Mesendoderm (in vitro differentiated cells): ENCODE data around the gene ATP13A2.
"Not testable (repeated sequence)": the region's sequence is repeated elsewhere in the genome, so short reads cannot be mapped to it uniquely, and the experiment has no call there.

Source experiments
- DNase-seq: peaks from one replicate; pipeline ENCODE4 v3.0.0; 2013
- H2AK5ac ChIP-seq: 2 replicates; pipeline ENCODE4 v1.6.1; 2013; ENCODE audit warnings: low read length, inconsistent platforms
- H2BK120ac ChIP-seq: 2 replicates; pipeline ENCODE4 v1.6.1; 2013; ENCODE audit warnings: low read depth, mild to moderate bottlenecking, low read length, moderate library complexity, mixed read lengths
- H2BK15ac ChIP-seq: replicated peaks from 2 replicates; pipeline ENCODE4 v1.6.1; 2013; ENCODE audit warnings: low read depth, mild to moderate bottlenecking, moderate library complexity
- H2BK5ac ChIP-seq: 2 replicates; pipeline ENCODE4 v1.6.1; 2013; ENCODE audit warnings: low read length, inconsistent platforms
- H3K18ac ChIP-seq: 2 replicates; pipeline ENCODE4 v1.6.1; 2013; ENCODE audit warnings: mild to moderate bottlenecking, low read length, mixed read lengths
- H3K23ac ChIP-seq: one replicate; pipeline ENCODE4 v1.6.1; 2013; ENCODE audit warnings: low read length
- H3K27ac ChIP-seq: 2 replicates; pipeline ENCODE4 v1.5.1; 2013; ENCODE audit warnings: low read depth, mild to moderate bottlenecking, inconsistent platforms, low read length, moderate library complexity
- H3K27me3 ChIP-seq: 2 replicates; pipeline ENCODE4 v1.6.1; 2013; ENCODE audit warnings: low read length, control low read depth, mild to moderate bottlenecking, inconsistent platforms; ENCODE audit not compliant: insufficient read depth, poor library complexity
- H3K36me3 ChIP-seq: 2 replicates; pipeline ENCODE4 v1.6.1; 2013; ENCODE audit warnings: low read length, inconsistent platforms; ENCODE audit not compliant: control insufficient read depth, insufficient read depth
- H3K4ac ChIP-seq: one replicate; pipeline ENCODE4 v1.6.1; 2013; ENCODE audit warnings: low read depth, mild to moderate bottlenecking, low read length, moderate library complexity
- H3K4me1 ChIP-seq: 2 replicates; pipeline ENCODE4 v1.6.1; 2013; ENCODE audit warnings: low read depth, low read length, inconsistent platforms; ENCODE audit not compliant: control insufficient read depth
- H3K4me2 ChIP-seq: 2 replicates; pipeline ENCODE4 v1.6.1; 2013; ENCODE audit warnings: low read length
- H3K4me3 ChIP-seq: 2 replicates; pipeline ENCODE4 v1.5.1; 2013; ENCODE audit warnings: mild to moderate bottlenecking, low read length
- H3K56ac ChIP-seq: one replicate; pipeline ENCODE4 v1.6.1; 2013; ENCODE audit warnings: low read length
- H3K79me1 ChIP-seq: 2 replicates; pipeline ENCODE4 v1.6.1; 2013; ENCODE audit warnings: low read length, inconsistent platforms
- H3K79me2 ChIP-seq: 2 replicates; pipeline ENCODE4 v1.6.1; 2013; ENCODE audit warnings: mild to moderate bottlenecking, low read length; ENCODE audit not compliant: control insufficient read depth, insufficient read depth
- H3K9ac ChIP-seq: 2 replicates; pipeline ENCODE4 v1.6.1; 2013; ENCODE audit warnings: low read length, inconsistent platforms
- H4K5ac ChIP-seq: one replicate; pipeline ENCODE4 v1.6.1; 2013; ENCODE audit warnings: low read length
- H4K8ac ChIP-seq: one replicate; pipeline ENCODE4 v1.6.1; 2013; ENCODE audit warnings: low read depth, mild to moderate bottlenecking, control low read depth, low read length, moderate library complexity
- WGBS: extraction: QIAGEN DNeasy Blood & Tissue Kit; methylation state at CpG from one replicate; pipeline ENCODE4 v1.1.7; 2013; ENCODE audit warnings: low lambda C conversion rate, missing lambda C conversion rate; ENCODE audit not compliant: insufficient coverage; ENCODE audit errors: extremely low coverage; 5-methylcytosine and 5-hydroxymethylcytosine counted together

ATP13A2 gene

GRCh38 chr1:16967095-16967575 is 44.6 kb downstream of the ATP13A2 start:
- H3K56ac ChIP-seq, result no peak overlapping the region
- H2BK15ac ChIP-seq, result no peak overlapping the region
- no peak overlapping the region for H3K18ac ChIP-seq
- no peak overlapping the region for H3K4me2 ChIP-seq
- no CpG with 5 or more reads among the region's 7 CpGs for WGBS
- H3K27me3 ChIP-seq, result no peaks in the 10 kb centered on the region
- H4K8ac ChIP-seq, result no peak overlapping the region
- H3K36me3 ChIP-seq, result peaks cover 3% of the 10 kb centered on the region
- H3K79me2 ChIP-seq, result no peaks in the 10 kb centered on the region
- H3K4ac ChIP-seq, result no peak overlapping the region
- no peak overlapping the region for H3K27ac ChIP-seq
- H3K4me1 ChIP-seq, result no peaks in the 10 kb centered on the region
- H3K79me1 ChIP-seq, result no peaks in the 10 kb centered on the region
- no peak overlapping the region for H2BK5ac ChIP-seq
- no peak overlapping the region for H2BK120ac ChIP-seq
- no peak overlapping the region for H3K23ac ChIP-seq
- H2AK5ac ChIP-seq, result no peak overlapping the region
- H4K5ac ChIP-seq, result no peak overlapping the region
- H3K9ac ChIP-seq, result no peak overlapping the region
- no peak overlapping the region for H3K4me3 ChIP-seq
- no peak for DNase-seq

DNA sequence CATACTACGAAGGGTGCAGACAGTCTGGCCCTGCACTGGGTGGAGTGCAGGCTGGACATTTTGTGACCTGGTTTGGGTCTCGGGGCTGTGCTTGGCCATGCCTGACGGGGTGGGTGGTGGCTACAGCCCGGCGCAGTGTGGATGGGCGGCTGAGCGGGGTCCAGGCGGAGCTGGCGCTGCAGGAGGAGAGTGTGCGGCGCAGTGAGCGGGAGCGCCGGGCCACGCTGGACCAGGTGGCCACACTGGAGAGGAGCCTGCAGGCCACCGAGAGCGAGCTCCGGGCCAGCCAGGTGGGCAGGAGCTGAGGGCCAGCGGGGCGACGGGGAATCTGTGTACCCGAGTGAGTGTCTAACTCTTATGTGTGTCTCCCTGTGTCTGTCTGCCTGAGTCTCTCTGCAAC is 45.4 kb downstream of the ATP13A2 start:
- H2BK120ac ChIP-seq, result no peak overlapping the region
- no peak overlapping the region for H3K4ac ChIP-seq
- no peak overlapping the region for H4K8ac ChIP-seq
- no peak overlapping the region for H3K18ac ChIP-seq
- H2BK5ac ChIP-seq, result no peak overlapping the region
- no peak overlapping the region for H3K56ac ChIP-seq
- H2BK15ac ChIP-seq, result no peak overlapping the region
- no peak for DNase-seq
- no peaks in the 10 kb centered on the region for H3K4me1 ChIP-seq
- H4K5ac ChIP-seq, result no peak overlapping the region
- H3K23ac ChIP-seq, result no peak overlapping the region
- H3K4me2 ChIP-seq, result no peak overlapping the region
- no peaks in the 10 kb centered on the region for H3K27me3 ChIP-seq
- H2AK5ac ChIP-seq, result no peak overlapping the region
- H3K79me2 ChIP-seq, result no peaks in the 10 kb centered on the region
- no peak overlapping the region for H3K27ac ChIP-seq
- H3K79me1 ChIP-seq, result no peaks in the 10 kb centered on the region
- no CpG with 5 or more reads among the region's 22 CpGs for WGBS
- H3K36me3 ChIP-seq, result peaks cover 3% of the 10 kb centered on the region
- H3K9ac ChIP-seq, result no peak overlapping the region
- H3K4me3 ChIP-seq, result no peak overlapping the region

DNA sequence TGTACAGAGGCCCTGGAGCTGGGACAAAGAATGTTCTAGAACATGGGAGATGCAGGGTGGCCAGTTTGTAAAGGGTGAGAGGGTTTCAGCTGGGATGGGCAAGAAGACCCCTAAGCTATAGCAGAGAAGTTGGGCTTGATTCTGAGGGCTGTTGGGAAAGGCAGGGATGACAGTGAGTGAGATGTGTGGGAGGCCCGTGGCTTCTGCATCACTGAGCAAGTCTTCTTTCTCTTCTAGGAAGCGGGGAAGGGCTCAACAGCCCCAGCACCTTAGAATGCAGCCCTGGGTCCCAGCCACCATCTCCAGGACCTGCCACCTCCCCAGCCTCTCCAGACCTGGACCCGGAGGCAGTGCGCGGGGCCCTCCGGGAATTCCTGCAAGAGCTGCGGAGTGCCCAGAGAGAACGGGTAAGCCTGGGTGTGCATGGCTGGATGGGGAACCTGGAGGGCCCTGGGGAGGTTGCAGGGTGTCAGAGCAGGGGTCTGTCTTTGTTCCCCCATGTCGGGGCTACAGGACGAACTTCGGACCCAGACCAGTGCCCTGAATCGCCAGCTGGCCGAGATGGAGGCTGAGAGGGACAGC is 46.2 kb downstream of the ATP13A2 start:
- H3K4me2 ChIP-seq, result no peak overlapping the region
- no peak overlapping the region for H2BK120ac ChIP-seq
- no peak overlapping the region for H3K4ac ChIP-seq
- no peaks in the 10 kb centered on the region for H3K79me2 ChIP-seq
- DNase-seq, result no peak
- H3K18ac ChIP-seq, result no peak overlapping the region
- H3K27ac ChIP-seq, result no peak overlapping the region
- WGBS, result no CpG with 5 or more reads among the region's 13 CpGs
- H3K4me3 ChIP-seq, result no peak overlapping the region
- no peaks in the 10 kb centered on the region for H3K79me1 ChIP-seq
- H4K8ac ChIP-seq, result no peak overlapping the region
- no peaks in the 10 kb centered on the region for H3K4me1 ChIP-seq
- no peak overlapping the region for H3K23ac ChIP-seq
- peaks cover 3% of the 10 kb centered on the region for H3K36me3 ChIP-seq
- no peak overlapping the region for H3K56ac ChIP-seq
- no peak overlapping the region for H2AK5ac ChIP-seq
- H4K5ac ChIP-seq, result no peak overlapping the region
- no peaks in the 10 kb centered on the region for H3K27me3 ChIP-seq
- no peak overlapping the region for H2BK15ac ChIP-seq
- H3K9ac ChIP-seq, result no peak overlapping the region
- no peak overlapping the region for H2BK5ac ChIP-seq

GRCh38 chr1:16964169-16964568 is 47.6 kb downstream of the ATP13A2 start:
- H3K23ac ChIP-seq, H4K8ac ChIP-seq, H3K27me3 ChIP-seq, H3K79me2 ChIP-seq, DNase-seq, H3K4ac ChIP-seq, H3K79me1 ChIP-seq, H3K18ac ChIP-seq, H3K27ac ChIP-seq, H3K36me3 ChIP-seq, H3K56ac ChIP-seq, H2BK120ac ChIP-seq, H3K4me3 ChIP-seq, H3K4me1 ChIP-seq, H3K9ac ChIP-seq, H2BK15ac ChIP-seq, H4K5ac ChIP-seq, H2AK5ac ChIP-seq, H3K4me2 ChIP-seq, H2BK5ac ChIP-seq: not testable (repeated sequence)
- no CpG with 5 or more reads among the region's 4 CpGs for WGBS

DNA sequence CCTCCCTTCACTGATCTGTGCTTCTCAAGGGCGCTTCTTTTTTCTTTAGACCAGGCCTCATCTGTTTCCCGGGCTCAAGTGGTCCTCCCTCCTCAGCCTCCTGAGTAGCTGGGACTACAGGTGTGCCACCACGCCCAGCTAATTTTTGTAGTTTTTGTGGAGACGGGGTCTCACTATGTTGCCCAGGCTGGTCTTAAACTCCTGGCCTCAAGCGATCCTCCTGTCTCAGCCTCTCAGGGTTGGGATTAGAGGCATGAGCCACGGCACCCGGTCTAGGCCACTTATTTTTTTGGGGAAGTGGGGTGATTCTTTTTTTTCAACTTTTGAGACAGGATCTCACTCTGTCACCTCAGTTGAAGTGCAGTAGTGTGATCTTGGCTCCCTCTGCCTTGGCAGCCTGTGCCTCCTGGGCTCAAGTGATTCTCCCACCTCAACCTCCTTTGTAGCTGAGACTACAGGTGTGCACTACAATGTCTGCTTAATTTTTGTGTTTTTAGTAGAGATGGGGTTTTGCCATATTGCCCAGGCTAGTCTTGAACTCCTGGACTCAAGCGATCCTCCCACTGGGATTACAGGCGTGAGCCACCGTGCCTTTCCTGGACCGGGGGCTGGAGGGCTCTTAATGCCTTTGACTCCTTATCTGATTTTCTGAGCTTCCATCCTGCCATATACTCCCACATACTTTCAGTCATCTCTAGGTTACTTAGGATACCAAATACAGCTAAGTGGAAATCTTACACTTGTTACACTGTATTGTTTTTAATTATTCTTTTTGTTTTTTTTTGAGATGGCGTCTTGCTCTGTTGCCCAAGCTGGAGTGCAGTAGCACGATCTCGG is 50.2 kb downstream of the ATP13A2 start:
- Histone ChIP-seq H3K4me1 (no peaks in the 10 kb centered on the region), H3K4ac (no peak overlapping the region), H3K79me1 (no peaks in the 10 kb centered on the region), H2BK5ac (no peak overlapping the region), H2BK120ac (no peak overlapping the region), H4K8ac (no peak overlapping the region), H2BK15ac (no peak overlapping the region), H3K56ac (no peak overlapping the region), H2AK5ac (no peak overlapping the region), H3K23ac (no peak overlapping the region), H3K36me3 (peaks cover 1% of the 10 kb centered on the region), H3K79me2 (no peaks in the 10 kb centered on the region), H3K4me3 (no peak overlapping the region), H4K5ac (no peak overlapping the region), H3K18ac (no peak overlapping the region), H3K4me2 (no peak overlapping the region), H3K27ac (no peak overlapping the region), H3K27me3 (no peaks in the 10 kb centered on the region), H3K9ac (no peak overlapping the region)
- no CpG with 5 or more reads among the region's 14 CpGs for WGBS
- DNase-seq, result no peak
